GM23248 (cell line): Measurements from ENCODE around the gene PTCD2.

Experiments used
- EZH2 ChIP-seq: fragments of 200-600 bp; sonication (generic); IDR thresholded peaks from 2 replicates; pipeline ENCODE4 v1.6.1; 2018; ENCODE audit warnings: antibody characterized with exemption, mild to moderate bottlenecking; ENCODE audit not compliant: insufficient read depth, poor library complexity, severe bottlenecking
- EZH2phosphoT487 ChIP-seq: fragments of 200-600 bp; sonication (generic); IDR thresholded peaks from 2 replicates; pipeline ENCODE4 v1.6.1; 2018; ENCODE audit warnings: antibody characterized with exemption, moderate library complexity, mild to moderate bottlenecking, low read depth; ENCODE audit not compliant: insufficient read depth

GRCh38 chr5:72338689-72339209 lies 18.6 kb downstream of the PTCD2 start:
- no peak for TF ChIP-seq EZH2
- TF ChIP-seq EZH2phosphoT487, result no peak
